Hypothalamus (tissue), 51 donors: ENCODE results near the gene GPR132.
A peak's percentile ranks its signal among the peaks of the same experiment; 100 is the strongest.

Experiments
- DNase-seq, 51 donors: peaks; one replicate each; lab custom pipeline; 2025; lab: John Stamatoyannopoulos, UW

Gene GPR132

DNA sequence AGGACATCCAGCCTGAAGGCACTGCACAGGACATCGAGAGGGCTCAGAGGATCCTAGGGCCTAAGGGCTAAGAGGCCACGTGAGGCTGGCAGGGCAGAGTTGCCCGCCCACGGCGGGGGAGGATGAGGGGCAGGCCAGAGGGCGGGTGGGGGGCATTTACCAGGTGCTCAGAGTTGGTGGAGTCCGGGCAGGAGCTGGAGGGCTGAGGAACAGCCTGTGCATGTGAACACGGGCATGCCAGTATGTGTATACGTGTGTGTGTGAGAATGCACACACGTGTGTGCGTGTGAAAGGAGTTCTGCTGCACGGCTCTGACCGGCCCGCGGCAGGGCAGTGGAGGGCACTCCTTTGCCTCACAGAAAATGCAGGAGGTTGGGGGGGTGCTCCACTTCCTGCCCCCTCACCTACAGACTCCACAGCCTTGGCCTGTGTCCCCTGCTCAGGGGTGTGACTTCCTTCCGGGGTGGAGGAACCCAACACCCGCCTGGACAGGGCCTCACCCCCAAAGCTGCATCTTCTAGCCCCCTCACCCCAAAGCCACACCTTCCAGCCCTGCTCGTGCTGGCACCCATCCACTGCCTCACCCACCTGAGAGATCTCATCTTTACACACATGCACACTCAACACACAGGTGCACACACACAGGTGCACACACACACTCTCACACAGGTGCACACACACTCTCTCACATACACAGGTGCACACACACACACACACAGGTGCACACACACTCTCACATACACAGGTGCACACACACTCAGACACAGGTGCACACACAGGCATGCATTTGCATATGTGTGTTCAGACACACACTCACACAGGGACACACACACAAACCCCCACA is 11.8 kb upstream of the GPR132 start:
- DNase-seq: no peak

DNA sequence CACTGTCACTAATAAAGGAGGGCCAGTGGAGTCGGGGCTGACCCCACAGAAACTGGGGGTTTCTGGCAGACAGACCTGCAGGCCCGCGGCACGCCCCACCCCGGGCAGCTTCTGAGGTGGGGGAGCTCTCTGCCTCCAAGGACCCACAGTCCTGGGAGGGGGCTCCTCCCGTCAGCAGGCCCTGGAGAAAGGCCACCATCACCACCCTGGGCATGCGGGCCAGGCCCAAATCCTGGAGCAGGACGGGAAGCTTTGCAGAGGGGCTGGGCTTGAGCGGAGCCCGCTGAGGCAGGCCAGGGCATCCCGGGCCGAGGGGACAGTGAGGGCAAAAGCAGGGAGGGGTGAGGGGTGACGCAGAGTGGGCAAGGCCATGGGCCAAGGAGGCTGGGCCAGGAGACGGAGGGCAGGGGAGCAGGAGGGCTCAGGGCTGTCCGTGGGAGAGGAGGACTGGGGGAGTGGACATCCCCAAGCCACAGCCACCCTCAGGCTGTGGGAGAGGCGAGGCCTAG is 11.1 kb upstream of the GPR132 start:
- DNase-seq: no peak

DNA sequence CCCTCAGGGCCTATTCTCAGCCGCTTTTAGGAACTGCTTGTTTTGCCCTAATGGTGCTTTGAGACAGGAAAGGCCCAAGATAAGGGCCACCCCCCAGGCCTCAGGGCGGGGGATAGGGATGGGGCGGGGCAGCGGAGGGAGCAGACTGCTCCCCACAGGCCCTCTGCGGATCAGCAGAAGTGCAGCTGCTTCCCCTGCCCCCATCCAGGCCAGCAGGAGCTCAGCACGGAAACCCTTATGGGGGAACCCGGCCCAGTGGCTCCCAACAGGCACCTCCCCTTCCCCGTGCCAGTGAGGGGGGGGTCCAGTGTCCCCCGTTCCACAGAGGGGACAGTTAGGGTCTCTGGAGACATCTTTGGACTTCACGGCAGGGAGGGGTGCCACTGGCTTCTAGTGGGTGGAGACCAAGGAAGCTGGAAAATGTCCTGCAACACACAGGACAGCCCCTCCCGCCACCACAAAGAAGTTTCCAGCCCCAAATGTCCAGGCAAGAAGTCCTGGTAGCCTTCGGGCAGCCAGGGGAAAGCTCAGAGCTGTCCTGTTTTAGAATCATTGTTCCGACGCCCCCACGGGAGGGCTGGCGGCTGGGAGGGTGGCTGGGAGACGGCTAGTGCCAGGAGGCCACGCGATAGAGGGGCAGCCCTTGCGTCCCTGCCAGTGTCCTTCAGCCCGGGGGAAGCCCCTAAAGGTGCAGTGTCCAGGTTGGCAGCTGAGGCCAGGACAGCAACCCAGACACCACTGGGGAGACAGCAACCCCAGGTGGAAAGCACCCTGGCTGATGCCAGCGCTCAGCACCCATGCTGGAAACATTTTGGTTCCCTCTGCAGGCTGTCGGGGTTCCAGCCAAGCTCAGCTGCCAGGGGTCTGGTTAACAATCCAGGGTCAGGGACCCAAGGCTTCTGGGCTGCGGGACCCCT is 10.4 kb upstream of the GPR132 start:
- DNase-seq: peak in 8 of 51 donors; percentile 27 to 40 (median 33)

DNA sequence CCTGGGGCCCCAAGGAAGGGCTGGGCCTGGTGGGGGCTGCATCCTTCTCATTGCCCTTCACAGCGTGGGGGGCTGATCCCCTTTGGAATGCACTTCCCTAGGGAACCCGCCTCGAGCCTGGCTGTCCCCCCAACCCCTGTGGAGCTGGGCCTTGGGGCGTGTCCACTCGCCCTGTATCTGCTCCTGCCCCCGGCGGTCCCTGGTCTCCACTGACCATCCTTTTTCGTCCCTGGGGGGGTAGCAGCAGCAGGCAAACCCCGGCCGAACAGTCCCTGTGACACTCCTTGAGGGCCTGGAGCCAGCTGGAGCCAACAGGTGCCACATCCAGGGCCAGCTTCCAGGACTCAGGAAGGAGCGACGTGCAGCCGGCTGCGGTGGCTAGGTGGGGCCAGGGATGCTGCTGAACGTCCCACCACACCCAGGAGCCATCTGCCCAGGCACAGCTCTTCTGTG is 9.4 kb upstream of the GPR132 start:
- no peak for DNase-seq

DNA sequence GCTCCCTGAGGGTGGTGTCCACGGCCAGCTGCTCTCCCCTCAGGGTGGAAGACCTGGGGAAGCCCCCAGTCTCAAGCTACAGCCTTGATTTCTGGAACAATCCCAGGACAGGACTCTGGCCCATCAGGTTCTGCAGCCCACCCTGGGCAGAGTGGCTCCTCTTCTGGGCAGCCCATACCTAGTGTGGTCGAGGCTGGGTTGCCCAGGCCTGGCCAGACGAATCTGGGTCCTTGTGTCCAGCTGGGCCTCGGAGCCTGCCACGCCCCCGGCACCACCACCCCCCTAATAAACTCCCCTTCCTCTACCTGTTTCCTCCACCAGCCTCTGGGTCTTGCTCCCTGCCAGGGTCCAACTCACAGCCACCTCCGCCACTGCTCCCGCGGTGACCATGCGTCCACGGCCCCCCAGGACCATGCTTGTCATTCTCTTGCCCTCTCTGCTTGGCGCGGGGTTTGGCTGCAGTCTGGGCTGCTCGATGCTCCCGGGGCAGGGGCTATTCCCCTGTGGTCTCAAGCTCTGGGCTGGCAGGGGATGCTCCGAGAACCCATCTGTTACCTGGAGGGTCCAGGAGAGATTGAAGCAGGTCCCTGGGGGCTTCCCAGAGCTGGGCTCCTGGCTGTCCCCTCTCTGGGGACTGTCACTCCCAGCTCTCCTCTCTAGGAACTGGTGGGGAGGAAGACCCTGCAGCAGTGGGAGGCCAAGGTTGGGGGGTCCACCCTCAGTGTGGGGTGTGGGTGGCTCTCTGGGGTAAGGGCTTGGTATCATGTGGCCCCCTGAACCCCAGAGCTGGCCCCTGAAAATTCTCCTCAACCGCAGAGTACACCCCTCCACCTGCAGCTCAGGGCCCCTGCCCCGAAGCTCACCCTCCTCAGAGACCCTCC is 8.7 kb upstream of the GPR132 start:
- no peak for DNase-seq

DNA sequence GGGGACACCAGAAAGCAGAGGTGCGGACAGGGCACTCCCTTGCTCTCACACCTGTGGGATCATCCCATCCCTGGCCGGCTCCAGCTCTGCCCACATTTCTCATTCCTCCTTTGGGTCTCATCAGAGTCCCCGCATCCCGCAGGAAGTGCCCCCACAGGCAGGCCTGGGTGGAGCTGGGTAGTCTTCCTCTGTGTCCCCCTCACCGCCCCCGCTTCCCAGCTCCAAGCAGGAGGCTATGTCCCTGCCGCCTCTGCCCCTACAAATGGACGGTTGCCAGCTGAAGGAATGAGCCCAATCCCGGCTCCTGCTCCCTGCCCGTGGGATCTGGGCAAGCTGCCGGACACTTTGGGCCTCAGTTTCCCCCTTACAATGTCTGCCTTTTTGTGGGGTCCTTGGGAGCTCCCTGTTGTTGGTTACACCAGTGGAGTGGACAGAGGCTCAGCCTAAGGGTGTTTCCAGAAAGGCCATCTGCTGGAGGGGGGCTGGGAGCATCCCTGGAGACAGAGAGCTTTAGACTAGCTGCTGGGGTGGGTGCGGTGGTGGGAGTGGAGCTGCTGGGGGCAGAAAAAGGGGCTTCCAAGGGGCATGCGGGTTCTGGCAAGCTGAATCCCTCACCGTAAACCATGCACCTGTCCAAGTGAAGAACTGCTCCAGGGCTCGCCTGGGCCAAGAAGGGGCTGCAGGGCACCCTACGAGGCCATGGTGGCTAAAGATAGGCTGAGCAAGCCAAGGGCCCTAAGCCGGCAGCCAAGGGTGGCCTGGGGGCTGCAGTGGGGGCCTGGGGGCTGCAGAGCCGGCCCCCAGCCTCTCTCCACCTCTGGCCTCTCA is 7.9 kb upstream of the GPR132 start:
- no peak for DNase-seq

DNA sequence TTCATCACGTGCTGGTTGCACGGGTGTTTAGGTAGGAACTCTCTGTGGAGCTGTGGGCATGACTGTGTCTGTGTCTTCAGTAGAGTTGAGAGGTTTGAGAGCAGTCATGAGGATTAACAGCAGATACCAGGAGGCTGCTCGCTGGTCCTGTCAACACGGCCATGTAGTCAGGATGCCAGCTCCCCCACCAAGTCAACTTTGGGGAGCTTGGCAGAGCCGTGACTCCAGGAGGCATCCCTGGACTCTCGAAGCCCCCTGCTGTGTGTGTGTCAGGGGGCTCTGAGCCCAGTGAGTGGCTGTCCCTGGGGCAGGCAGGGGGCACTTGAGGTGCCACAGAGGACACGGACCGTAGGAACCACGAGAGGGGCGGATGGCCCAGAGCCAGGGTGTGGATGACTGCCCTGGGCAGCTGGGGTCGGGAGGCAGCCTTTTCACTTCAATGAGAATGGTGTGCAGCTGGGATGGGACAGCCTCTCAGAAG is 7.2 kb upstream of the GPR132 start:
- no peak for DNase-seq

DNA sequence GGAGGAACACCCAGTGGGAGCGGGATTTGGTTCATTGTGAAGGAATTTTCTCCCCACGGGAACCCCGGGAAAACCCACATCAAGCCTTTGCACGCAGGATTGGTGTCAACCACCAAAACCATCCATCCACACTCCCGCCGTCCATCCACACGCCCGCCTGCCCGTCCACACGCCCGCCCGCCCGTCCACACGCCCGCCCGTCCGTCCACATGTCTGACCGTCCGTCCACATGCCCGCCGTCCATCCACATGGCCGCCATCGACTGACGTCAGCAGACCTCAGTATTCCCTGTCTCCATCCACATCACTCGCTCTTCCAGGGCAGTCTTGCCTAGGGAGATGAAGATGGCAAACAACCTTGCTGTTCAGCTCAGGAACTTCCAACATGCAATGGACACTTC is 6.7 kb upstream of the GPR132 start:
- no peak for DNase-seq

DNA sequence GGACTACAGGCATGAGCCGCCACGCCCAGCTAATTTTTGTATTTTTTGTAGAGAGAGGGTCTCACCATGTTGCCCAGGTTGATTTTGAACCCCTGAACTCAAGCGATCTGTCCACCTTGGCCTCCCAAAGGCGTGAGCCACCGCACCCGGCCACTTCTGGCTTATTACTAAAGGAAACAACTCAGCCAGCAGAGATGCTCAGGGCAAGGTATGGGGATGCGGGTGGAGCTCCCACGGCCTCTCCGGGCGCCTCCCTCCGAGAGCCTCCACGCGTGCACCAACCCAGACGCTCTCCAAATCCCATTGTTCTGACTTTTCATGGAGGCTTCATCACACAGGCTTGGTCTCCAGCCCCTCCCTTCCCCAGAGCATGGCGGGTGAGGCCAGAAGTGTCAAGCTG is 6.1 kb upstream of the GPR132 start:
- DNase-seq: no peak

DNA sequence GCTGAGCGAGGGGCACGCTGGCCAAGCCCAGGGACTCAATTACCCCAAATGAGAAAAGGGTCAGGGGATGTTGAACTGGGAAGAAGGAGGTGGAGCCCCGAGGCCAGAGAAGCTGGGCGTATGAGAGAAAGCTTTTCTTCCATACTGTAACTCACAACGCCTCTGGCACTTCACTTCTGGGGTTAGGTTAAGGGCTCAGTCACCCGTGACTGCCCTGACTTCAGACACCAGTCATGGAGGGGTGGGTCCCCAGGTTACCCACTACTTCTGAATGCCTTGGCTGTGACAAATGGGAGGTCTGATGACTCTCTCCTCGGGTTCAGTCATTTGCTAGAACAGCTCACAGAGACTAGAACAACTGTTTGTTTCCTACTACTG is 5.5 kb upstream of the GPR132 start:
- no peak for DNase-seq

DNA sequence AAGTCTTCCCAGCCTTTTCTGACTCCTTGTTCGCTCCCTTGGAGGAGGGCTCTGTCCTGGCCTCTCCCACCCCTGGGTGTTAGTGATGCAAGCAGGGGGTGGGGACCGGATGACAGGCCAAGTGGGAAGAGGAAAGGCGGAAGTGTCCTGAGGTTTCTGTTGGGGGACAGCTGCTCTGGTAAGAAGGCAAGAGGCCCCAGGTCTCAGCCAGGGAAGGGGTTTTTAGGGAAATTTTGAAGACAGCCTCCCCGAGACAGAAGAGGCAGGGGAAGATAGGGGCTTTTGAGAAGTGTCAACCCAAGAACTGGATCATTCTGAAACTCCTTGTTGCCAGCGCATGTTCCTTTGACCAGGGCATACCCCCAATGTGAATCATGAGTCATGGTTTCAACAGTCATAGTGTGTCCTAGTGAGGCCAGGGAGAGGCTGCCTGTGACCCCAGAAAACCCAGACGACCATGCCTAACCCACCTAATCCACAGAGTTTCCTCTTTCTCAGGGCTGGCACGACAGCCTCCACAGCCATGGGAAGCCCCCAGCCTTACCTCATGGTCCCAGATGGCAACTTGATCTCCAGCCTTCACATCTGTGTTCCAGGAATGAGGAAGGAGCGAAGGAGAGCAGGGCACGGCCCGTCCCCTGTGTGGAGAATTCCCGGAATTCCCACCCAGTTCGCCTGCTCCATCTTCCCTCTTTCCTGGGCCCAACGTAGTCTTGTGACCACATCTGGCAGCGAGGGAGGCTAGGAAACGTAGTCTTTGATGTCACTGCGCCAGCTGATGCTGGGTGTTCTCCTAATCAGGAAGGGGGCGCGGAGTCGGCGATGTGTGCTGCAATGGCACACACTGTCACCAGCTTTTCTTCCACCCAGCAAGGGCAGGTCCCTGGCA is 4.9 kb upstream of the GPR132 start:
- peak in 2 of 51 donors; percentile 15 to 30 for DNase-seq

DNA sequence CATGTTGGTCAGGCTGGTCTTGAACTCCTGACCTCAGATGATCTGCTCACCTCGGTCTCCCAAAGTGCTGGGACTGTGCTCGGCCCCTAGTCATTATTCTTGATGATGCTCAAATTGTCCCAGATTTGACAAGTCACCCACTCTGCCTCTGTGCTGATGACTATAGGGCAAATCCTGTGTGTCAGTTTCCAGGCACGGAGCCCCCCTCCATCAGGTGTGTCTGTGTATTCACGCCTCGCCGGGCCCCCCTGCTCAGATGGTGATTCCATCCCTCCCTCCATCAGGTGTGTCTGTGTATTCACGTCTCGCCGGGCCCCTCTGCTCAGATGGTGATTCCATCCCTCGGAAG is 4.3 kb upstream of the GPR132 start:
- DNase-seq: no peak

DNA sequence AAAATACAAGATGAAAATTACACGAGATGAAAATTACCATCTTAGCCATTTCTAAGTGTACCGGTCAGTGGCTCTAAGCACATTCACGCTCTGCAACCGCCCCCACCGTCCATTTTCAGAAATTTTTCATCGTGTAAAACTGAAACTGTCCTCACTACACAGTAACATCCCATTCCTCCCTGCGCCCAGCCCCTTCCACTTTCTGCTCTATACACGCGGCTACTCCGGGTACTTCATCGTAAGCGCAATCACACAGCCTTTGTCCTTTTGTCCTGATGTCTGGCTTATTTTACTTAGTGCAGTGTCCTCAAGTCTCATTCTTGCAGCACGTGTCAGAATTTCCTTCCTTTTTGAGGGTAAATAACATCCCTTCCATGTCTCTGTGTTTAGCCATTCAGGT is 3.6 kb upstream of the GPR132 start:
- DNase-seq: no peak

DNA sequence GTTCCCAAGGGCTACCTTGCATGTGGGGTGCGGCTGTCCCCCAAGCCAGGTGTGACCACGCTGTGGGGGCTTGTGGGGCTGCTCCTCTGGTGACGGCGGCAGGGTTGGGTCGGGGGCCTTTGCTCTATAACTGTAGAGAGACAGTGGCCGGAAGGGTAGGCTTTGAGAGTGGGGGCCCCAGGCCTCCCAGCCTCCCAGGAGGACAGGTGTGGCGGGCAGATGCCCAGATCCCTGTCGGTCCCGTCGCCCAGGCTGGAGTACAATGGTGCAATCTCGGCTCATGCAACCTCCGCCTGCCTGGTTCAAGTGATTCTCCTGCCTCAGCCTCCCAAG is 2.7 kb upstream of the GPR132 start:
- DNase-seq: no peak

DNA sequence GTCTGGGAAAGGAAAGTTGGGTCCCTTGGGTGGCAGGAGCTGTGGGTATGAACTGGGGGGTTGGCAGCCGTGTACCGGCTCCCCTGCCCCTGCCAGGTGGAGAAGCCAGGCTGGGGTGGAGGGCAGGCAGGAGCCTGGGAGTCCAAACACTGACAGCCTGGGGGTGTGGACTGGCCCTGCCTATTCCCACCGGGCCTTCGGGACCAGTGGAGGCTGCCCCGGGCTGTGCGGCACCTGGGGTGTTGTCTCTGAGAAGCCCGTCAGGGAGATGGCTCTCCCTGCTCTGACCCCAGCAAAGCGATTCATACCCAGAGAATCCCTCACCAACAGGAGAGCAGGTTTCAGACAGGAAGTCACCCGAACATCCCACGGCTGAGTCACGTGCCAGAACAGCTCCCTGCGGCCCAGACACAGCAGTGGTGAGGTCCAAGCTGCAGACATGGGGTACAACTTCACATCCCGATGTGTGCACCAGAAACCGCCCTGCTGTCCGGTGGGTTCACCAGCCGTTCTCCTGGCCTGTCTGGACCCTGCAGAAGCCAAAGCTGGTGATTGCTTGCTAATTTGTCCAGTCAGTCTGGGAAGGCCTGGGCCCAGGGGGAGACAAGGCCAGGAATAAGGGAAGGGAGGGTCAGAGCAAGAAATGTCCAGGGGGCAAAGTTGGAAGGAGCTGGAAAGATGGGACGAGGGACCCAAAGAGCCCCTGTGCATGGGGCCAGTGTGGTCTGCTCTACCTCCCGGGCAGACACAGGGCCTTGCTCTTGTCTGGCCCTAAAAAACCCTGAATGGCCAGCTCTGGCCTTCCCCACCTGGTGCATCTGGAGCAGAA is 2.1 kb upstream of the GPR132 start:
- no peak for DNase-seq

DNA sequence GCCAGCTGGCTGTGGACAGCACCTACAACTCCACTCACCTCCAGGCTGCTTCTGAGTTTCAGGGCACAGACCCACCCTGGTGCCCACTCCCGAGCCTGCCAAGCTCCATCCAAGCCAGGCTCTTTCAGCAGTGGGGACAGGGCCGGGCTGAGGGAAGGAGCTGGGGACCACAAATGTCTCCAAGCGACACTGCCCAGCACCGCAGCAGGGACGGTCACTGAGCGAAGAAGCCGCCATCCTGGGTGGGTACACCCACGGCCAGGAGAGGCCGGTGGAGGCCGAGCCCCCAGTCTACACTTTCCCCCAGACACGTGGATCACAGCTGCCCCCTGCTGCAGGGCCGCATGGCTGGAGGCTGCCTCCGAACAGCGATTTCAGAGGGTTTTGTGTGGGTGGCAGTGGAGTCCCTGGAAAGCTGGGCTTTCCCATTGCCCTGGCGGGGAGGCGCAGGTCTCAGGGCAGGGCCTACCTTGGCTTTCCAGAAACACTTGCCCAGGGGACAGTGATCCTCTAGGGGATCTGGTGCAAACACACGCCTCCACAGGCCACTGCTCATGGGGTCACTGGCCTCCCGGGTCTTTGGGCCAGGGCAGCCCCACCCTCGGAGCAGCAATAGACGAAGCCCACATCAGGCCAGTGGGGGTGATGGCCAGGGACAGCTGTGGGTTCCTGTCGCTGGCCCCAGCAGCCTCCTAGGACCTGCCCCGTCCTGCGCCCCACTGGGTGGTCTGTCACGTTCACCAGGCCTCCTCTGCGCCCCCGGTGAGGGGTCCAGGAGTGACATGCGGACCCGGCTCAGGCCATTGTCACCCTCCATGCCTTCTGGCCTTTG is 1.2 kb upstream of the GPR132 start:
- DNase-seq: no peak

DNA sequence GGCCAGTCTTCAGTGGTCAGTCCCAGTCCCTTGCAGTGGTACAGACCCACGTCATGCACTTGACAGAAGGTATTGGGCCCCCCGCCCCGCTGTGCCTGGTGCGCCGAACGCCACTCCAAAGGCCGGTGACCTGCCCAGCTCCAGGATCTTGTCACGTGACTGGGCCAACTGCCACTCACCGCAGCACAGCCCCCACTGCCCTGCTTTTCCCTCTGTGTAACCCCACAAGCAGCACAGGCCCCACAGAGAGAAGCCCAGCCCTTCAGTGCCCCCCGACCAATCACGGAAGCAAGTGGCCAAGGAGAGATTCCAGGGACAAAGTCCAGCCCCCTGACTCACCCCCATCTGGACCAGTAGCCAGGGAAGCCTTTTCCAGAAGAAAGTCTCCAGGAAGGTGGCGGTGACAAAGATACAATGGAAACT is 498 bp downstream of the GPR132 start:
- DNase-seq: peak in 4 of 51 donors; percentile 24 to 37 (median 32)
